GM19452 (cell line): ENCODE data around the gene ANKRD33.

Source experiments
- ATAC-seq: cut with Tn5 transposase; IDR thresholded peaks from one replicate; pipeline ENCODE4 v1.9.1; 2021; ENCODE audit not compliant: unreplicated experiment

The ANKRD33 gene

GRCh38 chr12:51898506-51898905, 10.6 kb downstream of the ANKRD33 start:
- no peak for ATAC-seq

- ATAC-seq: no peak
These were observed 11.0 kb downstream of the ANKRD33 start for GRCh38 chr12:51898937-51899336.

- no peak for ATAC-seq
These were observed 12.5 kb downstream of the ANKRD33 start for GRCh38 chr12:51900323-51900889.

- ATAC-seq: no peak
These were observed 13.4 kb downstream of the ANKRD33 start for GRCh38 chr12:51901121-51901817.

GRCh38 chr12:51901881-51902280, 14.0 kb downstream of the ANKRD33 start:
- ATAC-seq: no peak

GRCh38 chr12:51904951-51905470, 17.1 kb downstream of the ANKRD33 start:
- ATAC-seq: no peak

- ATAC-seq: no peak
These were observed 17.8 kb downstream of the ANKRD33 start for GRCh38 chr12:51905471-51906429.

GRCh38 chr12:51906430-51907082, 18.7 kb downstream of the ANKRD33 start:
- no peak for ATAC-seq

- no peak for ATAC-seq
These were observed 19.4 kb downstream of the ANKRD33 start, which contains the start of gene ACVRL1 for GRCh38 chr12:51907083-51907855. Gene ACVRL1 (plus strand): TSS chr12:51907504. CDS start chr12:51912475, 4,971 bp downstream.

- ATAC-seq: no peak
These were observed 20.0 kb downstream of the ANKRD33 start for GRCh38 chr12:51907856-51908425.

- no peak for ATAC-seq
These were observed 21.1 kb downstream of the ANKRD33 start for GRCh38 chr12:51908876-51909592.

GRCh38 chr12:51910168-51910567, 22.3 kb downstream of the ANKRD33 start:
- ATAC-seq: no peak

- no peak for ATAC-seq
These were observed 22.8 kb downstream of the ANKRD33 start for GRCh38 chr12:51910691-51911090.

GRCh38 chr12:51911307-51911706, 23.4 kb downstream of the ANKRD33 start:
- ATAC-seq: no peak

- ATAC-seq: no peak
These were observed 24.1 kb downstream of the ANKRD33 start for GRCh38 chr12:51911788-51912711.

GRCh38 chr12:51913071-51914033, 25.4 kb downstream of the ANKRD33 start:
- ATAC-seq: no peak
